Activated CD4-positive, alpha-beta T cell treated with anti-CD3 and anti-CD28 coated beads for 4 hours (primary cell): ENCODE data around the gene TRIM16.
"Not testable (repeated sequence)": the region's sequence is repeated elsewhere in the genome, so short reads cannot be mapped to it uniquely, and the experiment has no call there.

Experiments
- DNase-seq, 2 donors: peaks; one replicate each; pipeline ENCODE4 v3.0.0-alpha.2; 2020

Gene TRIM16

DNA sequence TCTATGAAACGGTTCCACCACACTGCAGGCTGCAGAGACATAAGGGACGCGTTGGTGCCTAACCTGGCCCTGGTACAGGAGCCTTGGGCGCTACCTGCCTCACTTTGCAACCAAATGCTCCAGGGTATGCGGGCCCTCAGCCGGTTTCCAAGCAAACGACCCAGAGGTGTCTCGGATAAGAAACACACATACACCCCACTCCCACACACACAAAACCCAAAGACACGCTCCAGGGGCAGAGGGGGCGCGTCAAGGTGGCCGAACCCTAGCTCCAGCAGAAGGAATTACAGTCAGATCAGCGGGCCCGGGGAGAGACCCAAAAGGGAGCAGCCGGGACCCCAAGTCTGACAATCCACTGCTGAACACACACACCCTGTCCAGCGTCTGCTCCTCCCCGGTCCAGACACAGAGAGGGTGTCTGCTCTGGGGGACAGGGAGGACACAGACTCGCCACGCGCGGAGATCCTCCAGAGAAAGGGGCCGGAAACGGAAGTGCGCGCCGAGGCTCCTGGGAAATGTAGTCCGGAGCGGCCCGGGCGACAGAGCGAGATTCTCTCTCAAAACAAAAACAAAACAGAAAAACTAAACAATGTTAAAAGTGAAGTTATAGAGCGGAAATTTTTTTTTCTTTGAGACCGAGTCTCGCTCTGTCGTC is at the start of gene TRIM16:
Gene TRIM16, minus strand, starts transcription at position 488 of the 655 bp plus-strand sequence. CDS start 32,702 bp downstream, outside the sequence.
- DNase-seq, result peak; percentile 74 to 78

DNA sequence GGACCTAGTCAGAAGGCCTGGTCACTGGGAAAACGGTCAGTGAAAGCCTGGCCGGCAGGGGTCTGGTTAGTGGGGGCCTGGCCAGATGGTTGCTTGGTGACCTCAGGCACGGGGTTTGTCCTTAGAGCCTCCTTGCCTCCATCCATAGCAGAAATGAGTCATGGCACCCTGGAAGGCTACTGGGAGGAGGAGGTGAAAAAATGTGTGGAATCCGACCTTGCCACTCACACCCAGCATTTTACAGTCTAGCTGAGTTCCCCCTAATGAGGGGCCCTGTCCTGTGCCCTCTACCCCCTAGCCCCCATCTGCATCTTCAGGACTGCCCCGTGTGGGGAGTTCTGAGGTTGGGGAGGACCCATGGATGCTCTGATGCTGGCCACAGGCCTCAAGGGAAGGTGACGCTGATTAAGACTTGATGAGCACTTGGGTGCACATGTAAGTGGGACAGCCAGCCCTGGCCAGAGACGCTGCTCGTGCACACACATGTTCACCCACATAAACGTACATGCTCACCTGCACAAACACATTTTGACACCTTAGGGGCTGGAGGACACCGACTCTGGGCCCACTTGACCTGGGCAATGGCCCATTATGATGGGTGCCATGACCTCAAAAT is 49.2 kb upstream of the TRIM16 start:
- DNase-seq, result not testable (repeated sequence)

DNA sequence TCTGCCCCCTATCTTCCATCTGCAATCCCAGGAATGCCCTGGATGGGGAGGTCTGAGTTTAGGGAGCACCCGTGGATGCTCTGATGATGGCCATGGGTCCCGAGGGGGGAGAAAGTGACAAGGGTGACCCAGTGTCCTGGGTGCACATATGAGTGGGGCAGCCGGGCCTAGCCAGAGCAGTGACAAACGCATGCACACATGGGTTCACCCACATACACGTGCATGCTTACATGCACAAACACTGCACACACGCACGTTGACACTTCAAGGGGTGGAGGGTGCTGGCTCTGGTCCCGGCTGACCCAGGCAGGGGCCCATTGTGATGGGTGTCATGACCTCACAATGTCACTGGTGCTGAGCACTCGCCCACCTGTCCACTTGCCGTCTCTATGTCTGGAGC is 47.8 kb upstream of the TRIM16 start, which contains the start of gene TBC1D26:
Gene TBC1D26, plus strand, starts transcription at position 384 of the 400 bp plus-strand sequence. CDS start 3,066 bp downstream, outside the sequence.
- DNase-seq, result not testable (repeated sequence)

DNA sequence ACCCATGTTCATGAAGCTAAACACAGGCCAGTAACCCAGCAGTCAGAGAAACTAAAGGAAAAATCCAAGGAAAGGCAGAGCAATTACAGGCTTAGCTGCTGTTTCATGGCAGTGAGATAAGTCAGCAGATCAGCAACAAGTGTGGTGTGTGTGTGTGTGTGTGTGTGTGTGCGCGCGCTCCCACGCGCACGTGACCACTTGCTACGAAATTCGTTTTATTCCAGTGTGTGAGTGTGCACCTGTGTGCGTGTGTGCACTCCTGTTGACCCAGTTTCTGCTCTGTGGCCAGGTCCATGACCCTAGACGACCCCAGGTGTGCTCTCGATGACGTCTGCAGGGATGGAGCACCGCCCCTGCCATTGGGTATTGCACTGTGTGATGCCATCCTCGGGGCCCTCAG is 46.4 kb upstream of the TRIM16 start:
- not testable (repeated sequence) for DNase-seq

DNA sequence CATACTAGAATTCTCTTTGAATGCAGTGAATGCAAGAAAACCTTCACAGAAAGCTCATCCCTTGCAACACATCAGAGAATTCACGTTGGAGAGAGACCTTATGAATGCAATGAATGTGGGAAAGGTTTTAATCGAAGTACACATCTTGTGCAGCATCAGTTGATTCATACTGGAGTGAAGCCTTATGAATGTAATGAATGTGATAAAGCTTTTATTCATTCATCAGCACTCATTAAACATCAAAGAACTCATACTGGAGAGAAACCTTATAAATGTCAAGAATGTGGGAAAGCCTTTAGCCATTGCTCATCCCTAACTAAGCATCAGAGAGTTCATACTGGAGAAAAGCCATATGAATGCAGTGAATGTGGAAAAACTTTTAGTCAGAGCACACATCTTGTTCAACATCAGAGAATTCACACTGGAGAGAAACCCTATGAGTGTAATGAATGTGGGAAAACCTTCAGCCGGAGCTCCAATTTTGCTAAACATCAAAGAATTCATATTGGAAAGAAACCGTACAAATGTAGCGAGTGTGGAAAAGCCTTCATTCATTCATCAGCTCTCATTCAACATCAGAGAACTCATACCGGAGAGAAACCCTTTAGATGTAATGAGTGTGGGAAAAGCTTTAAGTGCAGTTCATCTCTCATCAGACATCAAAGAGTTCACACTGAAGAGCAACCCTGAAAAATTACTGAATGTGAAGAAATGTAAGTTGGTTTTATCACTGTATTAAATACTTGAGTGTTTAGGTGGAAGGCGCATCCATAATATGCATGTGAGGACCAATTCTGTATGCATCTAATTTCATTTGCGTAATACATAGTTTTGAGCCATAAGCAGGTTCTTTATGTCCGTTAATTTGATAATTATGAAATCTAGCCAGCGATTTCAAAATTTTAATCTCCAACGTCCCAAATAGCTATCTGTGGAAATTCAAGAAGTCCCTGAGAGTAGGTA is 32.8 kb upstream of the TRIM16 start:
- DNase-seq, result not testable (repeated sequence)

DNA sequence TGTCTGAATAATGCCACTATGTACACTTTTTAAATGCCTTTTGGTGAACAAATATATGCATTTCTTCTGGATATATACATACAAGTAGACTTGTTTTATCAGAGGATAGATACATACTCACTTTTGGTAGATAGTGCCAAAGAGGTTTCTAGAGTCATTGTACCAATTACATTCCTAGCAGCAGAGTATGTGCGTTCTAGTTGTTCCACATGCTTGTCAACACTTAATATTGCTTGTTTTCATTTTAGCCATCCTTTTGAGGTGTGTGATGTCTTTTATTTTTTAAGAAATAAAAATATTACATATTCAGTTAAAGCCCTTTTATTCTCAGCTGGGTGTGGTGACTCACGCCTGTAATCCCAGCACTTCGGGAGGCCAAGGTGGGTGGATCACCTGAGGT is 24.8 kb upstream of the TRIM16 start:
- not testable (repeated sequence) for DNase-seq

DNA sequence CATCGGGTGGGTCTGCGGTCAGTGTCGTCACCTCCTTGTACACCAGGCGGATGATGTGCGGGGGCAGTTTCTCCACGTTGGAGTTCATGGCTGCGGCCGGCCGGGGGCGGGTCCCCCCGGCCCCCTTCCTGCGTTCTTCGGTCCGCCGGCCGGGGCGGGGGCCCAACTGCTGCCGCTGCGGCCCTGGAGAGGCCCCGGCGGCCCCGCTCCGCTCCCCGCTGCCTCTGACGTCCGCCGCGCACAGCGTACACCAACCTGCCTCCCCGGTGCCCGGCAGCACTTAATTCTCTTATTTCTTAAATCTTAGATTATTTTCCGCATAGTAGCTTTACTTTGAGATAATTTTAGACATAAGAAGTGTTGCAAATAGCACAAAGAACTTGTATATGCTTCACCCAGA is 20.7 kb upstream of the TRIM16 start:
- DNase-seq, result not testable (repeated sequence)

DNA sequence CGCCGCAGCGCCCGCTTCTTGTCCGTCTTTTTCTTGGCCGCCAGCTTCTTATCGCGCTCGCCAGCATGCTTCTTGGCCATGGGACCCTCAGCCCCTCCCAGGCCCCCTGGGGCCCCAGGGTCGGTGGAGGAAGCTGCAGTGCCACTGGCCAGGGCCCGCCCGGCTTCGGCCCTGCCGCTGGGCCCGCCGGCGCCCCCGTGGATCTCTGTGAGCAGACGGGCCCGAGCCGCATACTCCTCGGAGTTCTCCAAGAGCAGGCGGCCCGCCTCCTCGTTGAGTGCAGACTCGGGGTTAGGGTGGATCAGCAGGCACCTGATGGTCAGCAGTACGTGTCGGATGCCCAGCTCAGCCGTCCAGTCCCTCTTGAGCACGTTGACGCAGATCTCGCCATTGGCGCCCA is 20.1 kb upstream of the TRIM16 start:
- not testable (repeated sequence) for DNase-seq

DNA sequence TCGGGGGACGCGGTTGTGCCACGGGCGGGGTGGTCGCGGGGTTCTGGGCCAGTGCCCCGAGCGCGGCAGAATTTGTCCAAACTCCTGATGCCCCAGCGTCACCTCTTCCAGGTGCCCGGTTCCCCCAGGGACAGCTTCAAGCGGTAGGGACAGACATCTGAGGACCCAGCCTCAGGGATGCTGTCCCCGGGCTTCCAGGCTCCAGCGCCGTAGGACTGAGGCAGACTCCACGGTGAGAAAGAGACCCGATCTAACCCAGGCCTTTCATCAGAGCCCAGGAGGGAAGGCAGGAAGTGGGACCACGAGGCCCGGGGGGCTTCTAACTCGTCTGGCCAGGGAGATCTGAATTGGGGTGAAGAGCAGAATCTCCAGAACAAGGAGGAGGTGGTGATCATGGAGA is 15.8 kb upstream of the TRIM16 start:
- not testable (repeated sequence) for DNase-seq

DNA sequence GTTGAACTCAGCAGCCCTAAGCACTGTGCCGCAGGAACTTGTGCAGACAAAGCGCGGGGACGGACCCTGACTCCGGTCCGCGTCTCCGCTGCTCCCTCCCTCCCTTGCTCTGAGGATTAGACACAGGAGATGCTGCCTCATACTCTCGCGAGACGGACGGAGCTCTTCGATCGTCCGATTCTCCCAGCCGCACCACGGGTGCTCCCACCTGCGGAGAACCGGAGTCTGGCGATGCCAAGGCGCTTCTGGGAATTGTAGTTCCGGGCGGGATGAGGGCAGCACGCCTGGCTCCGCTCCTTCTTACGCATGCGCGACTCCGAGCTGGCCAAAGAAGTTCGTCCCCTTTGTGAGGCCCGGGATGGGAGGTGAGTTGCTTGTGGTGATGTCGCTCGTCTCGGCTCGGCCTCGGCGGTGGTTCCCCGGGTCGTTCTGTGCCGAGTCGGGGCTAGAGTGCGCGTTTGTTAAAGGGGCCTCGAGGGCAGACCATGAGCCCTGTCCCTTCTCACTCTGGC is 15.4 kb upstream of the TRIM16 start, which contains the start of gene ZNF286A:
Gene ZNF286A, plus strand, starts transcription at position 340 of the 512 bp plus-strand sequence. CDS start 578 bp downstream, outside the sequence.
- DNase-seq, result peak; percentile 90 to 97

DNA sequence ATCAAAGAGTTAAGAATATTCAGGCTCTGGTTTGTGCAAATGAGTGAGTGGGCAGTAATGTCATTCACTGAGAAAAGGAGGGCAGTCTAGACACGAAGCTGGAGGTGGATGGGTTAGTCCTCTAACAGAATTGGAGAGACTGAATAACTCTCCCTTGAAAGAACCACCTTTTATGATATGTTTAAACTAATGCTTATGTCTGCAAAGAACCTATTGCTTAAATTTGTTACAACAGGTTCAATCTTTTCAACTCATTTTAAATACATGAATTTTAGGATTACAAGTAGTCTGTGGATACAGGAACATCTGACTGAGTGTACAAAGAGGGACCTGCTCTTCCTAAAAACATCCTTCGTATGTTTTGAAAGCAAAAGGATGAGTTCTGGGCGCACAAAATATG is 14.9 kb upstream of the TRIM16 start:
- not testable (repeated sequence) for DNase-seq

DNA sequence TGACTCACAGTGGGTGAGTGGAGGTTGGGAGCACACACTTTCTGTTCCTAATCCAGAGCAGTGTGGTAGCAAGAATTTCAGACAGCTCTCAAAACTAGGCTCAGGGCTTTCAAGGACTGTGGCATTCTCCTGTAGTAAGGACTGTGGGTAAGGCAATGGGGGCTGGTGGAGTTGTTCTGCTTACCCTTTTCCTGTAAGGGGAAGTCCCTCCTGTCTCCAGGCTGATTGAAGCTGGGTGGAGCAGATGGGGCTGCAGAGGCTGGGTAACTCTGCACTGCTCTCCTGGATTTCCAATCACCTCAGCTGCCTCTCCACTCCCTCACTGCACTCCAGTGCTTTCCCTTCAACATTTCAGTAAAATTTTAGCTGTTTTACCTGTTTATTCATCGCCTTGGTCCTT is 3.4 kb upstream of the TRIM16 start:
- not testable (repeated sequence) for DNase-seq

DNA sequence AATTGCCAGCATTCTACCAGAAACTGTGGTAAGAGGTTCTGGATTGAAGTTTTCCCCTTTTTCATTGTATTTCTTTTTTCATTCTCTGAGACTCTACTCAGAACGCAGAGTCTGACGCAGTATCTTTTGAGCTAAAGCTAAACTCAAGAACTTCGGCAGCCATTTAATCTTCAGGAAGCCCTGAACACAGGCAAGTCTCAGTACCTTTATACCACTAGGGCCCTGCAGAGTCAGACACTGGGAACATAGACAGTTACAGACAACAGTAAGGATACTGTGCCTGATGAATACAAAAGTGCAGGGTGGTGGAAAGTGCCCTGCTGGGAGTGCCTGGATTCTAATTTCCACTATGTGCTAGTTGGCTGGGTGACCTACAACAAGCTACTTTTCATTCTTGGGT is 976 bp downstream of the TRIM16 start:
- DNase-seq, result not testable (repeated sequence)

DNA sequence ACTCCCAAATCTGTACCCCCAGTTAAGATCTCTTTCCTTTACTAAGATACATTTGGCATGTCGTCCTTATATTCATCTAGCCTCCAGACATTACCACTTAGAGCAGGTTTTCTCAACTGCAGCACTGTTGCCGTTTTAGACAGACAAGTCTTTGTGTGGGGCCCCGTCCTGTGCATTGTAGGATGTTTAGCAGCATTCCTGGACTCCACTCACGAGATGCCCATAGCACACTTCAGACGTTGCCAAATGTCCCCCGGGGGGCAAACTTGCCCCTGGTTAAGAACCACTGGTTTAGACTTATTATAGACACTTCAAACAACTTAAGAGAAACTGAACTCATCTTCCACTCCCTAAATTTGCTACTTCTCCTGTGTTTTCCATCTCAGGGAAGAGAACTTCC is 8.1 kb downstream of the TRIM16 start:
- not testable (repeated sequence) for DNase-seq

DNA sequence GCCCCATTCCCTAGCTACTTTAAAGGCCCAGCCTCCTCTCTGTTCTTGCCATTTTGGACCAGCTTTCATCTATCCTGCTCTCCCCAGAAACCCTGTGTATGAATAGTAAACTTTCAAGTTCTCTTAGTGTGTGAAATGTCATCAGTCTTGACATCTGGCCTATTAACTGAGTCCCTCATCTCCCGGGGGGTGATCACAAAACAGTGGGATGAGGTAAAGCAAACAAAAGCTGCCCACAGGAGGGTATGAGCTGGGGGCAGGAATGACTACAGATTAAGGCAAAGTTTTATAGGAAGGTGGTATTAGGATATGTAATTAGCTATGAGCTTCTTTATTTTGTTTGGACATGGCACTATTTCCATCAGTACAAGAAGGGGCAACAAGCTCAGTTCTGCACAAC is 9.5 kb downstream of the TRIM16 start:
- DNase-seq, result not testable (repeated sequence)

DNA sequence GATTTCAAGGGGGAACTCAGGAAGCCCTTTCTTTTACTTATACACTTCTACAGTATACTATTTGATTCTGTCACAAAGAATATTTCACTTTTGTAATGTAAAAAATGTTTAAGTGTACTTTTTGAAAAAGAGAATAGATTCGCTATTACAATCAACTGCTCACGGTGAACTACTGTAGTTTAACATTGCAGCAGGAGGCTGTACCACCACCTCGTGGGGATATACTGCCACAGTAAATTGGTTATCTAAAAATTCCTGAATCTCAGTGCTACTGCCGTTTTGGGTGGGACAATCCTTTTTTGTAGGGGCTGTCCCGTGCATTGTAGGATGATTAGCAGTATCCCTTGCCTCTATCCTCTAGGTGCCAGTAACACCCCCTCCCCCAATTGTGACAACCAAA is 14.6 kb downstream of the TRIM16 start:
- not testable (repeated sequence) for DNase-seq

DNA sequence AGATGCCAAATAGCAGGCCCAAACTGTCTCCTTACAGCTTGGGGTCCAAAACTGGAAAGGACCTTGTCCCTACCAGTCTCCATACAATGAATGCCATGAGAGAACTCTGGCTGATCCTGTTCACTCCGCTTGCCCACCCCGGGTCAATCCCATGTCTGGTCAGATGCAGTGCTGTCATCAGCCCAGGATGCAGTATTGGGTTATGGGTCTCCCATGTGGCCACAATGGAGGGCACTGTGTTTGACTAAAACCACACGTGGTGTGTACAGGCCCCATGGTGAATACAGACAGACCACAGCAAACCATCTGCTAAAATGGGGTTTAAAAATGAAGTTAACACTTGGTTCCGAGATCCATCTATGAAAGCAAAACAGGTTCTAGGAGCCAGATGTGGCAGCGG is 20.4 kb downstream of the TRIM16 start:
- no peak for DNase-seq

DNA sequence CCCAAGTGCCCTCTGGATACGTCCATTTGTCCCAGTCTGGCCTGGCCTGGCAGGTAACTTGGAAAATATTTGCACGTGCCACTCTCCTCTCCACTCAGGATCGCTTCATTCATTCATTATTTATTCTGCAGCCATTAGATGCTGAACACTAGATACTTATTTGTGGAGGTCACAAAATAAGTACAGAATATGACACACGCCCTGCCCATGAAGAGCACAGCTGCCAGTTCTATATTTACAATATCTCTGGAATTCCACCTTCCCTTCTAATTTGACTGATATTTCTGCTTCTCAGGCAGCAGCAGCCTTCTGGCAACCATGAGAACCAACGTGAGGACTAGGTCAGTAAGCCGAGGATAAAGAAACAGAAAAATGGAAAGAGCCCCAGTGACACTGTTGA is 20.9 kb downstream of the TRIM16 start:
- DNase-seq, result no peak

DNA sequence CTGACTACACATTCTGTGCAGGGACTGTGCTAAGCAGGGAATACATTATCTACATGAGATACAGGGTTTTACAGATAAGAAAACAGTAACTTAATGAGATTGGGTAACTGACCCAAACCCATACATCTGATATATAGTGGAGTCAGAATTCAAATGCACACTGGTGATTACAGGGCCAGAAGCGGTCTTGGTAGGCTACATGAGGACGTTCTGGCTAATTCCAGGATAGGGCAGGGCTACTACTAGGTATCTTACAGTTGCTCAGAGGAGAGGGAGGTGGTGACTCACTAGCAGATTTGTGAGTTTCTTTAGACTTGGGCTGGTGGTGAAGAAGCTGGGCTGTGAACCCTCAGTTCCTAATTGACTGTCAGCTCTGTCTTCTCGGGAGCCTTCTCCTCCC is 21.4 kb downstream of the TRIM16 start:
- no peak for DNase-seq

DNA sequence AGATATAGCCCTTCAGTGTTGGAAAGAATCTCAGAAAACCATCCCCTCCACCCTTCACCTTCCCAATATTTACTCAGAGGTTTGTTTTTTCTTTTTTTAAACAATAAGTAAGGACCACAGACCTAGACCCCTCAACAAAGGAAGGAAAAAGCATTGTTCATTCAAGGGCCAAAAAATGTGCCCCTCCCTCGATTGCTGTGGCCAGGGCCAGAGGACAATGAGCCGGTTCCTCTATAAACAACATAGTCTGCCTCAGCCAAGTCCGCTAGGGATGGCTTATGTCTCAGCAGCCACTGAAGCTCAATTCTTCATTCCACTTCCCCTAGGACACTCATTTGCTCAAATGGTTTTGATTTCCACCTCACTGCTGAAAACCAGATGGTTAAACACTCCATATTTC is 24.0 kb downstream of the TRIM16 start:
- DNase-seq, result no peak

DNA sequence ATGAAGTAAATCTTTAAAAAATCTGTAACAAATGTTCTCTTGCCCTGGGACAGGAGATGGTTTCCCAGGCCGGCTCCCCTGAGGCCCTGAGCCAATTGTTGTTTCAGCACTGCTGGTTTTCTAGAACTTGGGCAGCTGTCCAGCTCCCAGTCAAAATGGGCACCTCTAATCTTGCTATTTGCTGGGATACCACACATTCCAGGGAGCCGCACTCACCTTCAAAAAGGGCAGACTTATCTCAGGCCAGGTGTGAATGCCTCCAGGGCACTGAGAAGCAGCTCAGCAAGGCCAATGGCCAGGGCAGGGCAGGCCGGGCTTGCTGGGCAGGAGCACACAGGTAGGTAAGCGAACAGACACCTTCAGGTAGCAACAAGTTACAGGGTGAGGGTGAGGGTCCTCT is 24.4 kb downstream of the TRIM16 start:
- no peak for DNase-seq

DNA sequence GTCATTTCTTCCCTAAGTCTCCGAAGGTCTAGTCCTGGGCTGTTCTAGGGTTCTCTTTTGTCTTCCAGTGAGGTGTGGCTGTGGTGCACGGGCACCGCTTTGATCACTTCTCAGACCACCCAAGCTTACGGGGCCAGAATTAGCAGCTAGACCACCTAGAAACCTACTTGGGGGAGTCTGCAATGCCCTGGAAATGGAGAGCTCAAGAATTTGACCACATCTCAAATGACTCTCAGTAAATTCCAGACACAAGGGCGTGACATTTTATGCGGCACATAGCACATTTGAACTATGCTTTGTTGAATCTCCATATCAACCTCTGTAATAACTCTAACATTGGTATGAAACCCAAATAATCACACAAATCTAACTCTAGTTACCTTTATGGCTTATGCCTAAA is 24.9 kb downstream of the TRIM16 start:
- DNase-seq, result no peak

DNA sequence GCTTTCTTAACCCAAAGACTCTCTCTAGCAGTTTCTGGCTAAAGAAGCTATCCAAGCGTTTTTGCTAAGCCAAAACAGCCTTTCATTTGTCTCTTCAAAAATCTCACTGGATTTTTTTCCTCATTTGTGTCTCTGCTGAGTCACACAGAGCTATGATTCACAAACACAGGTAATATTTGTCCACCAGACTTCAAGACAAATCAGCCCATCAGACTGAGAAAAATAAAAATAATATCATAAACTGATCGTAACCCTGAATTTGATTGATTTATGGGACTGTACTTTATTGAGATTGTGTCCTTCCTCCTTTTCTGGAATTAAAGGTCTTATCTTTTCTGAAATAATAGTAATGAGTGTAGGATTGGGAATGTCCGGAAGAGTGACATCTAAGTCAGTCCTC is 25.8 kb downstream of the TRIM16 start:
- no peak for DNase-seq
